Psoas muscle (tissue), 8 donors: ENCODE results near the gene ZNF860. TPM values are rescaled to one million over a fixed set of nuclear protein-coding genes. Genes with fewer than 3 reads are reported as not detected.

Experiments used
- ATAC-seq, 4 donors: fragments of 200-7000 bp; cut with Tn5 transposase; one replicate each; pipeline ENCODE4 v1.9.1; 2020; ENCODE audit warnings: moderate library complexity in 3 of 4, mild to moderate bottlenecking in 2 of 4
- DNase-seq, 2 donors: peaks; one replicate each; pipeline ENCODE4 v3.0.0-alpha.2; 2020
- H3K27ac ChIP-seq: fragments of 200-600 bp; one replicate; pipeline ENCODE4 v1.8.0; 2022
- H3K27me3 ChIP-seq, 3 donors: fragments of 200-600 bp in 1 of 3; one replicate each; pipeline versions ENCODE4 v1.6.1 to v1.8.0; 2013 to 2022; ENCODE audit warnings: low read length in 2 of 3, mild to moderate bottlenecking in 2 of 3, moderate library complexity in 1 of 3; ENCODE audit not compliant: insufficient read depth in 3 of 3
- H3K36me3 ChIP-seq, 2 donors: fragments of 200-600 bp in 1 of 2; one replicate each; pipeline versions ENCODE4 v1.6.1 to v1.8.0; 2013 to 2022; ENCODE audit warnings: low read depth in 1 of 2, mild to moderate bottlenecking in 1 of 2, moderate library complexity in 1 of 2; ENCODE audit not compliant: insufficient read depth in 1 of 2
- H3K4me1 ChIP-seq: fragments of 200-600 bp; one replicate; pipeline ENCODE4 v1.8.0; 2022
- H3K4me3 ChIP-seq: fragments of 200-600 bp; one replicate; pipeline ENCODE4 v1.8.0; 2022; ENCODE audit warnings: mild to moderate bottlenecking
- H3K9me3 ChIP-seq: fragments of 200-600 bp; one replicate; pipeline ENCODE4 v1.8.0; 2022
- WGBS, 3 donors: extraction: QIAGEN DNeasy Blood & Tissue Kit; methylation state at CpG; one replicate each; pipeline versions ENCODE4 v1.1.6 to v1.1.7; 2013; 5-methylcytosine and 5-hydroxymethylcytosine counted together
- intact Hi-C, 2 donors: fragments of 100-400 bp; cut with DNase I; formaldehyde crosslinking; loops; one replicate each; pipeline versions ENCODE4 v1.11.0 to v1.14.2; 2022
- polyA plus RNA-seq, 3 donors: library from polyadenylated mRNA; stranded (reverse); fragments of 200-250 nt; gene quantifications; one replicate each; pipeline ENCODE4 v1.2.3, GENCODE V29; 2013
- total RNA-seq, 4 donors: library from RNA; stranded (reverse); fragmentation: NEBNext Ultra II Directional in 2 of 4; extraction: Animal tissue kit (Norgen Biotek cat#: 25700) in 2 of 4; gene quantifications; one replicate each; pipeline versions ENCODE4 v1.2.1 to v1.2.4, GENCODE V29; 2021 to 2023
- TF ChIP-seq, protein P1 (sequence below): fragments of 200-600 bp; IDR thresholded peaks from one replicate; pipeline ENCODE4 v1.8.0; 2022; ENCODE audit warnings: antibody characterized with exemption
- donor health status: healthy with polysubstance abuse.
- donor health status: DM: no; HTN: no; CAD: no; lungs with moderate emphysema.
- donor health status: Bipolar disorder and iron deficiency.
- donor health status: healthy.
- donor health status: DM: yes; HTN: yes; CAD: no.
- donor health status: DM: no; HTN: no; CAD: no.
- donor health status: DM: no; HTN: no; CAD: no.
- donor health status: DM: yes; HTN: yes; CAD: no.

The ZNF860 gene
- total and polyA plus RNA-seq, 7 donors, result 0.01 to 0.08 (median 0.05) TPM; not detected in 4

DNA sequence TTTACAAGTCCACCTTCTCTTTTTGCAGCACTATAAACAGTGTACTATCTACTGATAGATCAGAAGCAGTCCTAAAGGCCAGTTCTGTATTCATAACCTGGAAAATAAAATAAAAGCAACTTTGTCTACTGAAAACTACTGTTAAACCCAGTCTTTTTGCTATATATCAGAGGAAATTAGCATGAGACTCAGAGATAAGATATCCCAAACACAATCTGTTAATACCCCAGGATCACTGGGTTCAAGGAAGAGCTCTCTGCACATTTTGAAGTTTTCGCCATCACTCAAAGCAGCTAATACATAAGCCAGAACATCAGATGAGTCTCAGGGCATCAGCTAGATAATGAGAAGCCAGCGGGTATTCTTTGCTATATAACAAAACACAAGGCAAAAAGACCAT lies 22.3 kb upstream of the ZNF860 start:
- TF ChIP-seq, protein P1, sequence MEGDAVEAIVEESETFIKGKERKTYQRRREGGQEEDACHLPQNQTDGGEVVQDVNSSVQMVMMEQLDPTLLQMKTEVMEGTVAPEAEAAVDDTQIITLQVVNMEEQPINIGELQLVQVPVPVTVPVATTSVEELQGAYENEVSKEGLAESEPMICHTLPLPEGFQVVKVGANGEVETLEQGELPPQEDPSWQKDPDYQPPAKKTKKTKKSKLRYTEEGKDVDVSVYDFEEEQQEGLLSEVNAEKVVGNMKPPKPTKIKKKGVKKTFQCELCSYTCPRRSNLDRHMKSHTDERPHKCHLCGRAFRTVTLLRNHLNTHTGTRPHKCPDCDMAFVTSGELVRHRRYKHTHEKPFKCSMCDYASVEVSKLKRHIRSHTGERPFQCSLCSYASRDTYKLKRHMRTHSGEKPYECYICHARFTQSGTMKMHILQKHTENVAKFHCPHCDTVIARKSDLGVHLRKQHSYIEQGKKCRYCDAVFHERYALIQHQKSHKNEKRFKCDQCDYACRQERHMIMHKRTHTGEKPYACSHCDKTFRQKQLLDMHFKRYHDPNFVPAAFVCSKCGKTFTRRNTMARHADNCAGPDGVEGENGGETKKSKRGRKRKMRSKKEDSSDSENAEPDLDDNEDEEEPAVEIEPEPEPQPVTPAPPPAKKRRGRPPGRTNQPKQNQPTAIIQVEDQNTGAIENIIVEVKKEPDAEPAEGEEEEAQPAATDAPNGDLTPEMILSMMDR, result no peak
- no peaks in the 10 kb centered on the region for H3K36me3 ChIP-seq
- ATAC-seq (no peak), DNase-seq (no peak)
- peak overlapping the region; percentile 43 for H3K27ac ChIP-seq
- intact Hi-C loops, result no loop called here
- H3K27me3 ChIP-seq, result no peaks in the 10 kb centered on the region
- peaks cover 5% of the 10 kb centered on the region for H3K4me1 ChIP-seq
- H3K9me3 ChIP-seq, result peaks cover 6% of the 10 kb centered on the region
- peak overlapping the region; percentile 28 for H3K4me3 ChIP-seq
- 79 to 83% (median 80%) methylated on average over 2 of the region's 2 CpGs for WGBS, 3 donors

DNA sequence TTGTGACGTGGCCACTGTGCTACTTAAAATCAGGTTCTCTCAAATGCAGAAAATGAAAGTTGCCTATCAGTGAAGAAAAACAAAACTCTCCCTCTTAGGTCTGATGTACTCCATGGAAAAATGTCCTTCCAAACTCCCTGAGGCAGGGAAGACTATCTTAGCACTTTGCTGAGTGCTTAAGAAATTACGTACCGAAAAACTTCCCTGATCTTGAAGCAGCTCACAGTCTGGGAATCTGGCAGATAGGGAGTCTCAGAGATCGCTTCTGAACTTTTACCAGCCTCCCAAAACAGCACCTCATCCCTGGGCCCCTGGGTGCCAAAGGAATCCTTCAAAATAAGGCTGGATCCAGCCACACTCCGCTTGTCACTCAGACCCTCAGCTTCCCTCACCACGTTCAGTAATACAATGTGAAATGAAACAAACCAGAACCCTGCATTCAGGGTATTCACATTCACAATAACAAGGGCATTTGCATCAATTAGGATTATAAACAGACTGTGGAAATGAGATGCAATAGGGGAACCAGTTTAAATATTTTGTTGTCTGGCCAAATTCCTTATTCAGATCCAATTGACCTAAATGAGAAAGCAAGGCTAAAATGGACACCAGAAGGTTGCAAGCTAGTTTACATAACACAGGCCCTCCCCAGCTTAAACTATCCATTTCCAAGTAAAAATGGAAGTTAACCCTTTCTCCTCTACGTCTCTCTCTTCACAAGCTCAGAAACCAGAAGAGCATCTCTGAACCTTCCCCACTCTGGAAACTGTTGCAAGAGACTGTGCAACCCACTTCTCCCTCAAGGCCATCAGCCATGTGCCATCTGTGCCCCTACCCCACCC lies 21.4 kb upstream of the ZNF860 start:
- DNase-seq (no peak), ATAC-seq (peak in 1 of 4 donors; percentile 19)
- Histone ChIP-seq H3K4me1 (peaks cover 5% of the 10 kb centered on the region), H3K9me3 (peaks cover 4% of the 10 kb centered on the region), H3K27ac (peak overlapping the region; percentile 43), H3K4me3 (peak overlapping the region; percentile 28), H3K27me3 (no peaks in the 10 kb centered on the region), H3K36me3 (no peaks in the 10 kb centered on the region)
- TF ChIP-seq, protein P1, result no peak
- WGBS, 3 donors, result 40 to 54% (median 42%) methylated on average over 7 of the region's 7 CpGs
- intact Hi-C loops, result no loop called here

GRCh38 chr3:31960793-31961431 lies 20.6 kb upstream of the ZNF860 start:
- DNase-seq, result no peak
- no peaks in the 10 kb centered on the region for H3K9me3 ChIP-seq
- TF ChIP-seq, protein P1, result no peak
- H3K27me3 ChIP-seq, result no peaks in the 10 kb centered on the region
- H3K4me1 ChIP-seq, result peaks cover 5% of the 10 kb centered on the region
- H3K4me3 ChIP-seq, result no peak overlapping the region
- no peak overlapping the region for H3K27ac ChIP-seq
- intact Hi-C loops, result no loop called here
- no peak for ATAC-seq
- 60 to 64% (median 63%) methylated on average over 4 of the region's 4 CpGs for WGBS, 3 donors
- no peaks in the 10 kb centered on the region for H3K36me3 ChIP-seq

GRCh38 chr3:31962801-31963205 lies 18.7 kb upstream of the ZNF860 start:
- Histone ChIP-seq H3K27ac (no peak overlapping the region), H3K4me1 (peaks cover 5% of the 10 kb centered on the region), H3K36me3 (no peaks in the 10 kb centered on the region), H3K27me3 (no peaks in the 10 kb centered on the region), H3K9me3 (no peaks in the 10 kb centered on the region), H3K4me3 (no peak overlapping the region)
- TF ChIP-seq, protein P1, result no peak
- intact Hi-C loops, result no loop called here
- DNase-seq (no peak), ATAC-seq (no peak)
- 79 to 83% (median 83%) methylated on average over 2 of the region's 2 CpGs for WGBS, 3 donors
